ENCODE measurements around the gene MAD1L1.

Gene MAD1L1

GRCh38 chr7:2081526-2082135 lies 151.1 kb downstream of the MAD1L1 start:
- Mint-ChIP-seq H3K9me3 (no peaks in the 10 kb centered on the region), H3K4me3 (no peak overlapping the region), H3K27ac (peak overlapping the region; percentile 59), H3K27me3 (ENCODE audit: low read depth, poor library complexity) (peaks cover 5% of the 10 kb centered on the region), H3K4me1 (peaks cover 78% of the 10 kb centered on the region), H3K36me3 (ENCODE audit: low read depth) (peaks cover 11% of the 10 kb centered on the region)
- no peak for DNase-seq
- no peak for TF ChIP-seq CTCF (IDR thresholded peaks at IDR 0.05)

GRCh38 chr7:2080477-2080876 lies 152.3 kb downstream of the MAD1L1 start:
- peak overlapping the region; percentile 75 for H3K27ac Mint-ChIP-seq
- TF ChIP-seq CTCF (IDR thresholded peaks at IDR 0.05): no peak
- no peak for DNase-seq
- peaks cover 5% of the 10 kb centered on the region for H3K27me3 Mint-ChIP-seq (ENCODE audit: low read depth, poor library complexity)
- peak overlapping the region; percentile 20 for H3K4me3 Mint-ChIP-seq
- peaks cover 19% of the 10 kb centered on the region for H3K36me3 Mint-ChIP-seq (ENCODE audit: low read depth)
- no peaks in the 10 kb centered on the region for H3K9me3 Mint-ChIP-seq
- peaks cover 72% of the 10 kb centered on the region for H3K4me1 Mint-ChIP-seq

- DNase-seq: no peak
- Mint-ChIP-seq H3K4me3 (no peak overlapping the region), H3K27me3 (ENCODE audit: low read depth, poor library complexity) (peaks cover 5% of the 10 kb centered on the region), H3K27ac (no peak overlapping the region), H3K9me3 (no peaks in the 10 kb centered on the region), H3K4me1 (peaks cover 72% of the 10 kb centered on the region), H3K36me3 (ENCODE audit: low read depth) (peaks cover 19% of the 10 kb centered on the region)
- TF ChIP-seq CTCF (IDR thresholded peaks at IDR 0.05): no peak
Measured at GRCh38 chr7:2080060-2080387, 152.7 kb downstream of the MAD1L1 start.

GRCh38 chr7:2079332-2080059 lies 153.2 kb downstream of the MAD1L1 start:
- no peak overlapping the region for H3K4me3 Mint-ChIP-seq
- DNase-seq: no peak
- H3K9me3 Mint-ChIP-seq: no peaks in the 10 kb centered on the region
- peaks cover 5% of the 10 kb centered on the region for H3K27me3 Mint-ChIP-seq (ENCODE audit: low read depth, poor library complexity)
- H3K4me1 Mint-ChIP-seq: peaks cover 73% of the 10 kb centered on the region
- peak overlapping the region; percentile 53 for H3K27ac Mint-ChIP-seq
- H3K36me3 Mint-ChIP-seq (ENCODE audit: low read depth): peaks cover 16% of the 10 kb centered on the region
- no peak for TF ChIP-seq CTCF (IDR thresholded peaks at IDR 0.05)

GRCh38 chr7:2078899-2079298 lies 153.8 kb downstream of the MAD1L1 start:
- TF ChIP-seq CTCF (IDR thresholded peaks at IDR 0.05): no peak
- H3K9me3 Mint-ChIP-seq: no peaks in the 10 kb centered on the region
- H3K4me1 Mint-ChIP-seq: peaks cover 73% of the 10 kb centered on the region
- peaks cover 16% of the 10 kb centered on the region for H3K36me3 Mint-ChIP-seq (ENCODE audit: low read depth)
- no peak overlapping the region for H3K27ac Mint-ChIP-seq
- H3K4me3 Mint-ChIP-seq: no peak overlapping the region
- no peak for DNase-seq
- H3K27me3 Mint-ChIP-seq (ENCODE audit: low read depth, poor library complexity): peaks cover 5% of the 10 kb centered on the region

GRCh38 chr7:2076649-2077064 lies 156.1 kb downstream of the MAD1L1 start:
- Mint-ChIP-seq H3K4me3 (no peak overlapping the region), H3K27me3 (ENCODE audit: low read depth, poor library complexity) (peaks cover 3% of the 10 kb centered on the region), H3K36me3 (ENCODE audit: low read depth) (peaks cover 11% of the 10 kb centered on the region), H3K9me3 (no peaks in the 10 kb centered on the region), H3K4me1 (peaks cover 70% of the 10 kb centered on the region), H3K27ac (no peak overlapping the region)
- no peak for DNase-seq
- no peak for TF ChIP-seq CTCF (IDR thresholded peaks at IDR 0.05)

Data from nephron progenitor cell (in vitro differentiated cells).